ENCODE results near the gene KPRP.

KPRP gene

GRCh38 chr1:152770411-152770810, 12.6 kb downstream of the KPRP start:
- no peak for DNase-seq (ENCODE audit: low spot score)

GRCh38 chr1:152774875-152775274, 17.1 kb downstream of the KPRP start, which contains the start of gene LCE1F:
Gene LCE1F (plus strand): TSS chr1:152775140. CDS start chr1:152776372, 1,232 bp downstream.
- DNase-seq (ENCODE audit: low spot score): no peak

- no peak for DNase-seq (ENCODE audit: low spot score)
Observed at GRCh38 chr1:152776361-152776760, 18.5 kb downstream of the KPRP start.

GRCh38 chr1:152777510-152778137, 19.8 kb downstream of the KPRP start:
- no peak for DNase-seq (ENCODE audit: low spot score)

GRCh38 chr1:152783095-152783494, 25.3 kb downstream of the KPRP start:
- no peak for DNase-seq (ENCODE audit: low spot score)

- DNase-seq (ENCODE audit: low spot score): no peak
Observed at GRCh38 chr1:152786077-152786476, 28.3 kb downstream of the KPRP start, which contains the start of gene LCE1E. Gene LCE1E (plus strand): TSS chr1:152786257. CDS start chr1:152787300, 1,043 bp downstream.

- DNase-seq (ENCODE audit: low spot score): no peak
Observed at GRCh38 chr1:152795686-152796085, 37.9 kb downstream of the KPRP start.

- no peak for DNase-seq (ENCODE audit: low spot score)
Observed at GRCh38 chr1:152796421-152796820, 38.6 kb downstream of the KPRP start, which contains the start of gene LCE1D. Gene LCE1D (plus strand): TSS chr1:152796721. CDS start chr1:152797795, 1,074 bp downstream.

- DNase-seq (ENCODE audit: low spot score): no peak
Observed at GRCh38 chr1:152801333-152801732, 43.5 kb downstream of the KPRP start.

- no peak for DNase-seq (ENCODE audit: low spot score)
Observed at GRCh38 chr1:152806576-152806975, 48.8 kb downstream of the KPRP start, which contains the start of gene LCE1C. Gene LCE1C (minus strand): TSS chr1:152806651. CDS start chr1:152805478, 1,173 bp downstream.

- no peak for DNase-seq (ENCODE audit: low spot score)
Observed at GRCh38 chr1:152811050-152811449, 53.2 kb downstream of the KPRP start.

Measured in AG20443 (cell line).